Muscle of leg (tissue), 11 donors: ENCODE data around the gene NEXMIF. TPM values are rescaled to one million over a fixed set of nuclear protein-coding genes. Genes with fewer than 3 reads are reported as not detected.
"Not testable (repeated sequence)": the region's sequence is repeated elsewhere in the genome, so short reads cannot be mapped to it uniquely, and the experiment has no call there.

Experiments
- DNase-seq: peaks from one replicate; pipeline ENCODE4 v3.0.0; 2013
- H3K27ac ChIP-seq: one replicate; pipeline ENCODE4 v1.5.1; 2013; ENCODE audit warnings: mild to moderate bottlenecking, low read length, control low read depth
- H3K27me3 ChIP-seq: one replicate; pipeline ENCODE4 v1.6.1; 2013; ENCODE audit warnings: low read length; ENCODE audit not compliant: control insufficient read depth, insufficient read depth
- H3K36me3 ChIP-seq: one replicate; pipeline ENCODE4 v1.6.1; 2013; ENCODE audit warnings: low read length; ENCODE audit not compliant: control insufficient read depth, insufficient read depth
- H3K4me1 ChIP-seq: one replicate; pipeline ENCODE4 v1.6.1; 2013; ENCODE audit warnings: low read length; ENCODE audit not compliant: control insufficient read depth, insufficient read depth
- H3K4me3 ChIP-seq: one replicate; pipeline ENCODE4 v1.5.1; 2013; ENCODE audit warnings: low read length, control low read depth
- H3K9me3 ChIP-seq: replicated peaks from 2 replicates; pipeline ENCODE4 v1.6.1; 2013; ENCODE audit warnings: low read depth, low read length; ENCODE audit not compliant: control insufficient read depth
- WGBS: methylation state at CpG from one replicate; pipeline ENCODE4 v1.1.5; 2013; ENCODE audit warnings: missing lambda C conversion rate; ENCODE audit not compliant: insufficient coverage; 5-methylcytosine and 5-hydroxymethylcytosine counted together
- polyA plus RNA-seq, 8 donors: library from polyadenylated mRNA; unstranded; fragments of 120-200 nt; gene quantifications; one replicate each; pipeline versions ENCODE4 v1.2.1 to v1.2.3, GENCODE V29; 2013; ENCODE audit warnings: inconsistent platforms in 1 of 8, low replicate concordance in 1 of 8; ENCODE audit not compliant: insufficient read length in 8 of 8, insufficient read depth in 1 of 8
- total RNA-seq: library from RNA; stranded (reverse); fragments of 120-200 nt; gene quantifications from one replicate; pipeline ENCODE4 v1.2.4, GENCODE V29; 2013

The NEXMIF gene
- total and polyA plus RNA-seq, 9 donors, result 0.22 to 1.5 (median 0.35) TPM

- no peak for DNase-seq
- Histone ChIP-seq H3K27me3 (peaks cover 4% of the 10 kb centered on the region), H3K27ac (no peak overlapping the region), H3K9me3 (no peaks in the 10 kb centered on the region), H3K4me1 (no peaks in the 10 kb centered on the region), H3K36me3 (no peaks in the 10 kb centered on the region), H3K4me3 (no peak overlapping the region)
- no CpG with 5 or more reads among the region's 2 CpGs for WGBS
Observed at GRCh38 chrX:74800062-74800461, 125.2 kb downstream of the NEXMIF start.

GRCh38 chrX:74797338-74797887, 127.8 kb downstream of the NEXMIF start:
- H3K27me3 ChIP-seq, result peaks cover 2% of the 10 kb centered on the region
- H3K9me3 ChIP-seq, result no peaks in the 10 kb centered on the region
- DNase-seq, result no peak
- no peak overlapping the region for H3K4me3 ChIP-seq
- H3K4me1 ChIP-seq, result no peaks in the 10 kb centered on the region
- H3K27ac ChIP-seq, result no peak overlapping the region
- no peaks in the 10 kb centered on the region for H3K36me3 ChIP-seq
- WGBS, result no CpG with 5 or more reads among the region's 2 CpGs

GRCh38 chrX:74788545-74789086, 136.6 kb downstream of the NEXMIF start:
- H3K4me1 ChIP-seq, result no peaks in the 10 kb centered on the region
- H3K9me3 ChIP-seq, result no peaks in the 10 kb centered on the region
- DNase-seq, result no peak
- no CpG with 5 or more reads among the region's 1 CpG for WGBS
- no peak overlapping the region for H3K4me3 ChIP-seq
- H3K27ac ChIP-seq, result no peak overlapping the region
- H3K27me3 ChIP-seq, result no peaks in the 10 kb centered on the region
- no peaks in the 10 kb centered on the region for H3K36me3 ChIP-seq

GRCh38 chrX:74784629-74785028, 140.6 kb downstream of the NEXMIF start:
- Histone ChIP-seq H3K9me3 (no peaks in the 10 kb centered on the region), H3K4me1 (no peaks in the 10 kb centered on the region), H3K36me3 (no peaks in the 10 kb centered on the region), H3K4me3 (no peak overlapping the region), H3K27me3 (peaks cover 3% of the 10 kb centered on the region), H3K27ac (no peak overlapping the region)
- WGBS, result 57% methylated on average over 1 of the region's 3 CpGs
- DNase-seq, result no peak

- Histone ChIP-seq H3K4me1 (no peaks in the 10 kb centered on the region), H3K4me3 (no peak overlapping the region), H3K27ac (no peak overlapping the region), H3K36me3 (no peaks in the 10 kb centered on the region), H3K9me3 (no peaks in the 10 kb centered on the region), H3K27me3 (peaks cover 3% of the 10 kb centered on the region)
- no peak for DNase-seq
- no CpG with 5 or more reads among the region's 1 CpG for WGBS
Observed at GRCh38 chrX:74781507-74782034, 143.7 kb downstream of the NEXMIF start.

GRCh38 chrX:74779175-74779574, 146.1 kb downstream of the NEXMIF start:
- Histone ChIP-seq H3K4me3 (no peak overlapping the region), H3K27me3 (peaks cover 3% of the 10 kb centered on the region), H3K4me1 (no peaks in the 10 kb centered on the region), H3K9me3 (no peaks in the 10 kb centered on the region), H3K36me3 (no peaks in the 10 kb centered on the region), H3K27ac (no peak overlapping the region)
- DNase-seq, result no peak
- 69% methylated on average over 1 of the region's 3 CpGs for WGBS

- H3K36me3 ChIP-seq, result no peaks in the 10 kb centered on the region
- no peaks in the 10 kb centered on the region for H3K27me3 ChIP-seq
- DNase-seq, result no peak
- no peaks in the 10 kb centered on the region for H3K9me3 ChIP-seq
- H3K4me3 ChIP-seq, result no peak overlapping the region
- H3K4me1 ChIP-seq, result no peaks in the 10 kb centered on the region
- H3K27ac ChIP-seq, result no peak overlapping the region
- WGBS, result 40% methylated on average over 1 of the region's 1 CpG
Observed at GRCh38 chrX:74774988-74775387, 150.3 kb downstream of the NEXMIF start.

- no CpG with 5 or more reads among the region's 3 CpGs for WGBS
- H3K27ac ChIP-seq, result no peak overlapping the region
- H3K4me3 ChIP-seq, result no peak overlapping the region
- no peaks in the 10 kb centered on the region for H3K9me3 ChIP-seq
- H3K27me3 ChIP-seq, result peaks cover 9% of the 10 kb centered on the region
- no peaks in the 10 kb centered on the region for H3K4me1 ChIP-seq
- DNase-seq, result no peak
- no peaks in the 10 kb centered on the region for H3K36me3 ChIP-seq
Observed at GRCh38 chrX:74736450-74736849, 188.8 kb downstream of the NEXMIF start.

- H3K4me3 ChIP-seq, result no peak overlapping the region
- H3K27ac ChIP-seq, result no peak overlapping the region
- no peaks in the 10 kb centered on the region for H3K4me1 ChIP-seq
- no peaks in the 10 kb centered on the region for H3K9me3 ChIP-seq
- H3K27me3 ChIP-seq, result peaks cover 8% of the 10 kb centered on the region
- no peaks in the 10 kb centered on the region for H3K36me3 ChIP-seq
- no CpG with 5 or more reads among the region's 2 CpGs for WGBS
- no peak for DNase-seq
Observed at GRCh38 chrX:74705269-74705668, 220.0 kb downstream of the NEXMIF start.

- DNase-seq, H3K9me3 ChIP-seq, H3K4me1 ChIP-seq, H3K36me3 ChIP-seq, H3K4me3 ChIP-seq, H3K27me3 ChIP-seq, H3K27ac ChIP-seq: not testable (repeated sequence)
- WGBS, result 80% methylated on average over 1 of the region's 2 CpGs
Observed at GRCh38 chrX:74701343-74701742, 223.9 kb downstream of the NEXMIF start.

- no peak overlapping the region for H3K4me3 ChIP-seq
- 44% methylated on average over 1 of the region's 2 CpGs for WGBS
- H3K27ac ChIP-seq, result no peak overlapping the region
- H3K4me1 ChIP-seq, result no peaks in the 10 kb centered on the region
- H3K36me3 ChIP-seq, result no peaks in the 10 kb centered on the region
- no peaks in the 10 kb centered on the region for H3K9me3 ChIP-seq
- H3K27me3 ChIP-seq, result no peaks in the 10 kb centered on the region
- DNase-seq, result no peak
Observed at GRCh38 chrX:74684466-74684865, 240.8 kb downstream of the NEXMIF start.
